Heart left ventricle (tissue), 16 donors: ENCODE measurements around the gene PLEKHG4. TPM values are rescaled to one million over a fixed set of nuclear protein-coding genes. Genes with fewer than 3 reads are reported as not detected.

Experiments
- ATAC-seq, 4 donors: fragments of 200-7000 bp; cut with Tn5 transposase; one replicate each; pipeline ENCODE4 v1.9.1; 2020 to 2022; ENCODE audit warnings: moderate library complexity in 4 of 4, mild to moderate bottlenecking in 3 of 4, moderate number of reproducible peaks in 1 of 4
- DNase-seq, 5 donors: peaks; one replicate each; pipeline ENCODE4 v3.0.0-alpha.2; 2020
- H3K27ac ChIP-seq, 12 donors: fragments of 200-600 bp; sonication (generic) in 4 of 12; one replicate each; pipeline versions ENCODE4 v1.5.0 to v1.8.0; 2016 to 2022; ENCODE audit warnings: mild to moderate bottlenecking in 2 of 12
- H3K27me3 ChIP-seq, 9 donors: fragments of 200-600 bp; sonication (generic) in 2 of 9; one replicate each; pipeline versions ENCODE4 v1.5.1 to v1.8.0; 2016 to 2022; ENCODE audit warnings: mild to moderate bottlenecking in 3 of 9
- H3K36me3 ChIP-seq, 9 donors: fragments of 200-600 bp; sonication (generic) in 2 of 9; one replicate each; pipeline versions ENCODE4 v1.5.0 to v1.8.0; 2018 to 2022; ENCODE audit warnings: mild to moderate bottlenecking in 2 of 9
- H3K4me1 ChIP-seq, 12 donors: fragments of 200-600 bp; sonication (generic) in 4 of 12; one replicate each; pipeline versions ENCODE4 v1.5.0 to v1.8.0; 2016 to 2022; ENCODE audit warnings: mild to moderate bottlenecking in 3 of 12
- H3K4me3 ChIP-seq, 12 donors: fragments of 200-600 bp; sonication (generic) in 4 of 12; one replicate each; pipeline versions ENCODE4 v1.5.0 to v1.8.0; 2017 to 2022; ENCODE audit warnings: mild to moderate bottlenecking in 9 of 12, moderate library complexity in 4 of 12
- H3K9me3 ChIP-seq, 12 donors: fragments of 200-600 bp; sonication (generic) in 4 of 12; one replicate each; pipeline versions ENCODE4 v1.5.0 to v1.8.0; 2016 to 2022; ENCODE audit warnings: mild to moderate bottlenecking in 1 of 12
- POLR2A ChIP-seq, 2 donors: fragments of 450-650 bp; IDR thresholded peaks; one replicate each; pipeline ENCODE4 v1.6.1; 2017; ENCODE audit warnings: antibody characterized with exemption in 2 of 2, mild to moderate bottlenecking in 2 of 2, moderate library complexity in 2 of 2
- WGBS, 4 donors: extraction: QIAGEN DNeasy Blood & Tissue Kit in 2 of 4; methylation state at CpG; one replicate each; pipeline versions ENCODE4 v1.1.5 to v1.1.7; 2013 to 2018; 5-methylcytosine and 5-hydroxymethylcytosine counted together
- intact Hi-C, 10 donors: fragments of 100-400 bp; cut with DNase I; formaldehyde crosslinking; loops; one replicate each; pipeline versions ENCODE4 v1.11.1 to v1.14.2; 2022
- polyA plus RNA-seq, 2 donors: library from polyadenylated mRNA; stranded (reverse); fragments of 200-250 nt; gene quantifications; one replicate each; pipeline ENCODE4 v1.2.3, GENCODE V29; 2013
- total RNA-seq, 9 donors: library from RNA; depleted of rRNA in 2 of 9; stranded (reverse); fragments of >200 nt in 2 of 9; fragmentation: NEBNext Ultra II Directional in 3 of 9; extraction: Animal tissue kit (Norgen Biotek cat#: 25700) in 3 of 9; gene quantifications; one replicate each; pipeline versions ENCODE4 v1.1.0 to v1.2.4, GENCODE V29; 2016 to 2023
- TF ChIP-seq, protein P1 (sequence below), 12 donors: fragments of 200-600 bp; sonication (generic) in 4 of 12; IDR thresholded peaks; one replicate each; pipeline versions ENCODE4 v1.5.0 to v1.8.0; 2018 to 2022; ENCODE audit warnings: antibody characterized with exemption in 12 of 12, mild to moderate bottlenecking in 5 of 12
- donor health status: ischemic (EF 13 %, LVEDD 7.1; RV severe dilation, severe dysfunction).
- donor health status: healthy with polysubstance abuse.
- donor health status: DM: no; HTN: yes; CAD: no.
- donor health status: DM: no; HTN: no; CAD: no.
- donor health status: ischemic (EF 25% LVEDD 6.9; RV normal size, moderate dysfunction).
- donor health status: ischemic (EF 25% LVEDD 5.7; RV mildly dilated, moderate dysfunction).
- donor health status: healthy.
- donor health status: DM: yes; HTN: yes; CAD: no.
- donor health status: ischemic (EF 35%, LVEDD 5.7; RV mildly dilated, moderate dysfunction).
- donor health status: nonischemic (EF 11% LVEDD 7.7; RV severe dilation, severe dysfunction).
- donor health status: DM: yes; HTN: yes; CAD: no.
- donor health status: PGD.
- donor health status: ischemic (EF 29% LVEDD 5.4; RV normal size, mild dysfunction).
- donor health status: nonischemic (EF 23%, LVEDD 6.1; RV moderate dilation, normal function).

The PLEKHG4 gene
- total and polyA plus RNA-seq, 11 donors = 0.44 to 4.0 (median 1.2) TPM

DNA sequence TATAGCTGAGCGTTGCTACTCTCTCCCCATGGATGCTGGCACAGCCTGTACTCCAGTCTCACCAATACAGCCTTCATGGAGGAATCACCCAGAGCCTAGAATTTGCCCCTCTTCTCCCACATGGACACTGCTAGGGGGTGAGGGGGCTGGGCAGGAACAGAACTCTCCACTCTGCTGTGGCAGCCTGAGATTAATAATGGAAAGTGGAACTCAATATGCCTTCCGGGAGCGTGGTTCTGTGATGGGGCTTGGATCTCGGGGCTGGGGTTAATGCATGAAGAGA, 29.3 kb upstream of the PLEKHG4 start:
- H3K4me3 ChIP-seq = no peak overlapping the region
- 72 to 85% (median 78%) methylated on average over 4 of the region's 4 CpGs for WGBS, 4 donors
- TF ChIP-seq, protein P1, sequence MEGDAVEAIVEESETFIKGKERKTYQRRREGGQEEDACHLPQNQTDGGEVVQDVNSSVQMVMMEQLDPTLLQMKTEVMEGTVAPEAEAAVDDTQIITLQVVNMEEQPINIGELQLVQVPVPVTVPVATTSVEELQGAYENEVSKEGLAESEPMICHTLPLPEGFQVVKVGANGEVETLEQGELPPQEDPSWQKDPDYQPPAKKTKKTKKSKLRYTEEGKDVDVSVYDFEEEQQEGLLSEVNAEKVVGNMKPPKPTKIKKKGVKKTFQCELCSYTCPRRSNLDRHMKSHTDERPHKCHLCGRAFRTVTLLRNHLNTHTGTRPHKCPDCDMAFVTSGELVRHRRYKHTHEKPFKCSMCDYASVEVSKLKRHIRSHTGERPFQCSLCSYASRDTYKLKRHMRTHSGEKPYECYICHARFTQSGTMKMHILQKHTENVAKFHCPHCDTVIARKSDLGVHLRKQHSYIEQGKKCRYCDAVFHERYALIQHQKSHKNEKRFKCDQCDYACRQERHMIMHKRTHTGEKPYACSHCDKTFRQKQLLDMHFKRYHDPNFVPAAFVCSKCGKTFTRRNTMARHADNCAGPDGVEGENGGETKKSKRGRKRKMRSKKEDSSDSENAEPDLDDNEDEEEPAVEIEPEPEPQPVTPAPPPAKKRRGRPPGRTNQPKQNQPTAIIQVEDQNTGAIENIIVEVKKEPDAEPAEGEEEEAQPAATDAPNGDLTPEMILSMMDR (IDR thresholded peaks at IDR 0.05) = no peak
- TF ChIP-seq POLR2A (IDR thresholded peaks at IDR 0.05) = no peak
- H3K27ac ChIP-seq = no peak overlapping the region
- DNase-seq (peak in 2 of 5 donors; percentile 18 to 19), ATAC-seq (no peak)
- H3K27me3 ChIP-seq = peaks cover 0 to 10% (median 0%) of the 10 kb centered on the region in 9 donors
- no peaks in the 10 kb centered on the region for H3K36me3 ChIP-seq
- intact Hi-C loops = no loop called here
- H3K9me3 ChIP-seq = no peaks in the 10 kb centered on the region
- peaks cover 9 to 44% (median 26%) of the 10 kb centered on the region in 12 donors for H3K4me1 ChIP-seq

GRCh38 chr16:67252609-67253497, 26.5 kb upstream of the PLEKHG4 start:
- Histone ChIP-seq H3K9me3 (no peaks in the 10 kb centered on the region), H3K27ac (no peak overlapping the region), H3K36me3 (no peaks in the 10 kb centered on the region), H3K4me1 (peaks cover 2 to 22% (median 13%) of the 10 kb centered on the region in 12 donors), H3K4me3 (no peak overlapping the region), H3K27me3 (peaks cover 0 to 10% (median 0%) of the 10 kb centered on the region in 9 donors)
- peak in 2 of 5 donors; percentile 11 to 18 for DNase-seq
- ATAC-seq = no peak
- TF ChIP-seq POLR2A (IDR thresholded peaks at IDR 0.05) = no peak
- TF ChIP-seq, protein P1 (IDR thresholded peaks at IDR 0.05) = no peak
- WGBS, 4 donors = 94 to 99% (median 96%) methylated on average over 4 of the region's 4 CpGs
- intact Hi-C loops = no loop called here

DNA sequence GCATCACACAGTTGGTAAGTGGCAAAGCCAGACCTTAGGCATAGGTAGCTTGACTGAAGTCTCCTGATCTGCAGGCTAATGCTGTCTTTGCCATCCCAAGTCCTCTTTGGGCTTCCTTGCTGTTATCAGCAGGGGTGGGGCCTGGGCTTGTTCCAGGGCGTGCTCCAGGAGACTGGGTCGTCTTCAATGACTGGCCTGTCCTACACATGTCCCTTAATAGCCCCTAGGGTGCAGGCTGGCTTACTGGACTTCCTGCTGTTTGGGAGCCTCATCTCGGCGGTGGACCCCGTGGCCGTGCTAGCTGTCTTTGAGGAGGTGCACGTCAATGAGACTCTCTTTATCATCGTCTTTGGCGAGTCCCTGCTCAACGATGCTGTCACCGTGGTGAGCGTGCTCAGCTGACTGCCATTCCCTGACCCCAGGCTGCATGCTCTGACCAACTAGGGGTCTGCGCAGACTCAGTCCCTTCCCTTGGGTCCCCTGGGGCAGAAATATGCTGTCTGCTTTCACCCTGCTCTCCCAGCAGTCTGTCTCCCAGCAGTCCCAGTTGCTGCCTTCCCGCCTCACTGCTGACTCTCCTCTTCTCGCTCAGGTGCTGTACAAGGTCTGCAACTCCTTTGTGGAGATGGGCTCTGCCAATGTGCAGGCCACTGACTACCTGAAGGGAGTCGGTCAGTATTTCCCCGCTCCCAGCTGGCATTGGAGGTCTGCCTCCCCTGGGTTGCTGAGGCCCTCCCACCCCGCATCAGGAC, 24.4 kb upstream of the PLEKHG4 start:
- H3K9me3 ChIP-seq = no peaks in the 10 kb centered on the region
- no peak overlapping the region for H3K27ac ChIP-seq
- no peak for TF ChIP-seq POLR2A (IDR thresholded peaks at IDR 0.05)
- TF ChIP-seq, protein P1 (IDR thresholded peaks at IDR 0.05) = no peak
- peak in 1 of 5 donors; percentile 53 for DNase-seq
- 64 to 76% (median 74%) methylated on average over 16 to 18 of the region's 18 CpGs for whole genome bisulfite sequencing, 4 donors
- peak in 1 of 4 donors; percentile 27 for ATAC-seq
- H3K4me1 ChIP-seq = peaks cover 0 to 2% (median 0%) of the 10 kb centered on the region in 12 donors
- H3K27me3 ChIP-seq = peaks cover 0 to under 1% (median 0%) of the 10 kb centered on the region in 9 donors
- no peak overlapping the region for H3K4me3 ChIP-seq
- no peaks in the 10 kb centered on the region for H3K36me3 ChIP-seq
- intact Hi-C loops = no loop called here
